IPS DF 4.7 (cell line): ENCODE measurements around the gene LRRC75B.

ENCODE experiments used
- DNase-seq: peaks from one replicate; pipeline ENCODE4 v3.0.0-alpha.2; 2013; ENCODE audit warnings: low spot score; ENCODE audit errors: extremely low read depth

The LRRC75B gene

DNA sequence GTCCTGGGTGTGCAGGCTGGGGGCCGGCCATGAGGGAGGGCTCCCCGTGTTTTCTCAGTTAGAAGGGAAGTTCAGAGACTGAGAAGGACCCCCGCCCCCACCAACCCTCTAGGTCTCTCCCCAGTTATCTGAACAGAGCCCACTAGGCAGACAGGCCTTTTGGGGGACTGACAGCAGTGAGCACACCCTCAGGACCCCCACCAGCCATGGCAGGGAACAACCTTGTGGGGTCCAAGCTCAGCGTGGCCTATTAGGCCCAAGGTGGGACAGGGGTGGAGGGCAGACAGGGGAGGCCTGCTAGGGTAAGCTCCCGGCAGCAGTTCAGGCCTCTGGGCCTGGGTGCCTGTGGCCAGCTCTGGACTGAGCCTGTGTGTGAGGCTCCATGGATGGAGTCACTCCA, 5.6 kb downstream of the LRRC75B start:
- DNase-seq = no peak

DNA sequence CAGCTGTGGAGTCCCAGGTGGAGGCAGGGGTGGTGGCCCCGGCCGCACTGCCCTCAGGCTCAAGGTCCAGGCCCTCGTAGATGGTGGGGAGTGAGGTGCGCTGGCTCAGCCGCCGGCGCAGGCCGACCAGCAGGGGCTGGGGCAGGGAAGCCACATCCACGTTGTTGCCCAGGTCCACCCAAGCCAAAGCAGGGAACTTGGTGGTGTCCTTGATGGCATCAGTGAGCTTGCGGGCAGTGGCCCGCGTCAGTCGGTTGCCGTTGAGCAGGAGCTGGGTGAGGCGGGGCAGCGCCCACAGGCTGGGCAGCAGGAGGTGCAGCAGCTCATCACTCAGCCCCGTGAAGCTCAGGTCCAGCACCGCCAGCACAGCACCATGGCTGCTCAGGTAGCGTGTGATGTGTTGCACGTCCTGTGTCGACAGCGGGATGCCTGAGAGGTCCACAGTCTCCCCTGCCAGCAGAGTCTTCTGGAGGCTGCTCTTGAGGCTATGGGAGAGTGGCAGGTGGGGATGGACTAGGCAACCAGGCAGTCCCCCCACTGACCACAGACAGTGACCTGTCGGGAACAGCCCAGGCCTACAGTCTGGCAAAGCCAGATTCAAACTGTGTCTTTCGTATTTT, 6.8 kb downstream of the LRRC75B start:
- DNase-seq = no peak

GRCh38 chr22:24585461-24585860, 7.4 kb downstream of the LRRC75B start:
- no peak for DNase-seq

- DNase-seq = no peak
Measured at GRCh38 chr22:24584871-24585411, 7.9 kb downstream of the LRRC75B start.

DNA sequence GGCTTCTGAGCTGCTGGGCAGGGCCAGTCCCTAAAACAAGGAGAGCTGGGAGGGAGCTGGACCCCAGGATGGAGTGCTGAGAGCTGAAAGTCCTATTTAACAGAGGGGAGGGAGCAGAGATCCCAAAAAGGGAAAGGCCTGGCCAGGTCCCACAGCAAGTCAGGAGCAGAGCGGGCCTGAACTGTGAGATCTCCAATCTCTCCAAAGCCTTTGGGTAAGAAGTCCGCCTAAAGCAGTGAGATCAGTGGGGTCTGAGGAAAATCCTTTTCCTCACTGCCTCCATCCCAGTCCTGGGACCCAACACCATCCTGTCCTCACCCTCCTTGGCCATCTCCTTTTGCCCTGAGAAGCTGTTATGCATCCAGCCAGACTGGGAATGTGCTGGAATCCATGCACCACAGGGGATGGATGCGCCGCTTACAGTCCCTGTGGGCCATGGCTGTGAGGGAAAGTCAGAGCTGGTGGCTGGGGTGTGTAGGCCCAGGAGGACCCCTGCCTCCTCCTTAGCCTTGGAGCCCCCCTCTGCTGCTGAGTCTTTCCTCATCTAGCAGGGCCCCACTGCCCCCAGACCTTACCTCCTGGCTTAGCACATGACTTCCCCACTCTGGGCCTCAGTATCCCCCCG, 8.6 kb downstream of the LRRC75B start:
- no peak for DNase-seq

DNA sequence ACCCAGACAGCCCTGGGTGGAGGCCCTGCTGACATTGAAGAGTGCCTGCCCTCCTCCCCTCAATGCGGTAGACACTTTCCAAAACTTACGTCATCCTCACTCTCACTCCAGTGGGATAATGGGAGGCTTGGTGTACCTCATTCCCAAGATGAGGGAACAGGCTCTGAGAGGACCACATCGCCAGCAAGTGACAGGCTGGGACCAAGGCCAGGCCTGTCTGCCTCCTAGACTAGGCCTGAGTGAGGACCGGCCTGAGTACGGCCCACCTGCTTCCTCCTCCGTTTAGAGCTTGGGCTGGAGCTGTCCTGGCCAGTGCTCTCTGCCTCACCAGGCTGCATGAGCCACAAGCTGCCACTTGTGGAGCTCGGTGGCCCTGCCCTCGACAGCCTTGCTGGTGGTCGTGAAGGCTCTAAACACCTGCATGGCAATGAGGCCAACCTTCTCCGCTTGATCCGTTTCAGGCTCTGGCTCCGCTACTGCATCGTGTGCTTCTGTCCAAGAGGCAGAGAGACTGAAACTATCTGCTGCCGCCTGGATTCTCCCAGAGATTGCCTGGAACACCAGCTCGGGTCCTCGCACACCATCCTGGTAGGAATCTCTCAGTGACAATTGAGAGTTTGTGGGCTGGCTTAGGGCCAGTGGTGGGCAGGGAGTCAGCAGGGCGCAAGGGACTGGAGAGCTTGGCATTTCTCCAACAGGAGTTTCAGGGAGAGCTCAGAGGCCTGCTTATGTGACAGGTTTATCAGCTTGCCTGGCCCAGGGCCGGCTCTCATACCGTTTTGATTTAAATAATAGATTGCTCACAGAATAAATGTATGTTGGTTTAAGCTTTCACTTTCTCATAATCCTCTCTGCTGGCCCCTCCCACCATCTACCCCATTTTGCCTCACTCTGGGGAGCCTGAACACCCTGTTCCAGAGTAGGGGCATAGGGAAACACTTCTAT, 9.4 kb downstream of the LRRC75B start:
- DNase-seq = no peak

DNA sequence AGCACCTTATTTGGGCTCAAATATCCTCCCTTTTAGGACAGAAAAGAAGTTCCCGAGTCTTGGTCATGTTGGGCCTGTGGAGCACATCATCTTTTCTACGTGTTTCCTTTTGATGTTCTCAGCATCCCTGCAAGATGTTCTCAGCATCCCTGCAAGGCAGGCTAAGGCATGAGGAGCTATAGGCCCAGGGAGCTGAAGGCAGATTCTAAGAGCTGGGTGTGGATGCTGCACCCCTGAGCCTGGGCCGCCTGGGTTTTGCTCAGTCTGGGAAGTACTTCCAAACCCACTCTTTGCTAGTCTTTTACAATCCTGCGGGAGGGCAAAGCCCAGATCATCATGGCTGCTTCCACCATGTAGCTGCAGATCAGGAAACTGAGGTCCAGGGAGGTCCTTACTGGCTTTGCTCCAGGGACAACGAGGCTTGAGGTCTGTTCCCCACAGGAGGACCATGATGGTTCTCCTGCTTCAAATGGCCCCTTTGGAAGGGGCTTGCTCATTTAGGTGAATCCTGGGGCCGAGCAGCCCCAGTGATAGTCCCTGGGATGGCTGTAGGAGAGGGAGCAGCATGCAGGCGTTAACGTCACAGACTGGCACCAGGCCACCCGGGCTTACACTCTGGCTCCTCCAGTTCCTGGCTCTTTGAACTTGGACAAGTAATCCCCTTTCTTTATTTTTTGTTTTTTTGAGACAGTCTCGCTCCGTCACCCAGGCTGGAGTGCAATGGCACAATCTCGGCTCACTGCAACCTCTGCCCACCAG, 10.6 kb downstream of the LRRC75B start:
- DNase-seq = no peak

GRCh38 chr22:24580276-24580675, 12.6 kb downstream of the LRRC75B start:
- no peak for DNase-seq

- DNase-seq = no peak
Measured at GRCh38 chr22:24579258-24579601, 13.6 kb downstream of the LRRC75B start.

- no peak for DNase-seq
Measured at GRCh38 chr22:24578355-24579257, 14.3 kb downstream of the LRRC75B start.

DNA sequence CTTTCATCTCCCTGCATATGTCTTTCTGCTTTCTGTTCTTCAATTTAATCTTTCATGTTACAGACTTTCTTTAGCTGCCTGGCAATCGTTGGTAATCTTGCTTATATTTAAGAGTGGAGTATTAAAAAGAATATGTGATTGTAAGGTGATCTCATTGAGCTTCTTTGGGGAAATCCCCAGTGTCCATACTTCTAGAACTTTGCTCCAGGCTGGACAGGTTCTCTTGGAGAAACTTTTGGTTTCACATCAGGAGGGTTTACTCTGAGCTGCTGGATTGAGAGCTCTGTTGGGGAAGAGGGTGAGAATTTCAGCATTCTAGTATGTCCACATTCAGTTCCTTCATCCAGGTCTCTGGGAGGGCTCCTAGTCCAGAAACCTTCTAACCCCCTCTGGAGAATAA, 16.1 kb downstream of the LRRC75B start:
- DNase-seq = no peak

DNA sequence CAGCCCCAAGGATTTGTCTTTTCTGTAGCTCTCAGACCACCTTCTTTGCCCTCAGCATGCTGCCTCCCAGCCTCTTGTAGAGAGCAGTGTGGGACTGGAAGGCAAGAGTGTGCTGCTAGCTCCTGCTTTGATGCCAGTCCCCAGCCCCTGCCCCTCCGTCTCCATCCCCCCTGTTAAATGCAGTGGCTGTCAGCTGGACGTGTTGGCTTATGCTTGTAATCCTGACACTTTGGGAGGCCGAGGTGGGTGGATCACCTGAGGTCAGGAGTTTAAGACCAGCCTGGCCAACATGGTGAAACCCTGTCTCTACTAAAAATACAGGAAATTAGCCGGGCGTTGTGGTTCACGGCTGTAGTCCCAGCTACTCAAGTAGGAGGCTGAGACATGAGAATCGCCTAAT, 21.6 kb downstream of the LRRC75B start:
- no peak for DNase-seq

GRCh38 chr22:24567668-24568067, 25.2 kb downstream of the LRRC75B start:
- DNase-seq = no peak

DNA sequence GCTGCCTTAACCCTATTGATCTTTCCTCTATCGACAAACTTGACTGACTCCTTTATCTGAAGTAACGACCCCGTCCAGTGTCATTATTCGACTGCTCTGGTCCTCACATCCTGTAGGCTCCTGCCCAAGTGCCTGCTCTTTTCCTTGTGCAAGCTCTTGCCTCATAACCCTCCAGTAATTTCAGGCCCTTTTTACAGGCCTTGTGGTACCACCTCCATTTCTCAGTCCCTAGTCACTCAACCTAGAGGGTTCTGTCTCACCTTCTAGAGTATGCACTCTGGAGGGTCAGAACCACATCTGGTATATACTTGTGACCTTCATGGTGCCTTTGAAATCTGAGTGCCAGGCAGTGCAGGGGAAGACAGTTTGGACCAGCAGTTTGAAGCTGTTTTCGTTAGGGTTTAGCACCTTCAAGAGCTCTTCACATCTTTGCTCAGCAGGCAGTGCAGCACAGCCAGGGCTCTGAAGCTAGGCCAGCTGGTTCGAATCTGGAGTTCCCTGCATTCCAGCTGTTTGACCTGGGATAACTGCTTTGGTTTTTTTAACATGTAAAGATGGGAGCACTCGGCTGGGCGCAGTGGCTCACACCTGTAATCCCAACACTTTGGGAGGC, 25.9 kb downstream of the LRRC75B start:
- DNase-seq = no peak

DNA sequence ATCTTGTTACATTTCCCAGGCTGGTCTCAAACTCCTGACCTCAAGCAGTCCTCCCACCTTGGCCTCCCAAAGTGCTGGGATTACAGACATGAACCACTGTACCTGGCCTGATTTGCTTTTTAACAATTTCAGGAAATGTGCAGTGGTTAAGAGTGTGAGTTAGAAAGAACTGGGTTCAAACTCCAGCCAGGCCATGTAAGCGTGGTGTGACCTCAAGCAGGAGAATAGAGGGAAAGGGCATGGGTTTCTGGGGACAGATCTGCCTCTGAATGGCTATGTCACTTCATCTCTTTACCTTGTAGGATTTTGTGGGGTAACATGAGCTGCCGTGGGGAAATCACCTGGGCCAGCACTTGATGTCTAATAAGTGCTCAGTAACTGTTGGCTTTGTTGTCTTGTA, 27.8 kb downstream of the LRRC75B start:
- no peak for DNase-seq

GRCh38 chr22:24564376-24565058, 28.4 kb downstream of the LRRC75B start:
- no peak for DNase-seq

DNA sequence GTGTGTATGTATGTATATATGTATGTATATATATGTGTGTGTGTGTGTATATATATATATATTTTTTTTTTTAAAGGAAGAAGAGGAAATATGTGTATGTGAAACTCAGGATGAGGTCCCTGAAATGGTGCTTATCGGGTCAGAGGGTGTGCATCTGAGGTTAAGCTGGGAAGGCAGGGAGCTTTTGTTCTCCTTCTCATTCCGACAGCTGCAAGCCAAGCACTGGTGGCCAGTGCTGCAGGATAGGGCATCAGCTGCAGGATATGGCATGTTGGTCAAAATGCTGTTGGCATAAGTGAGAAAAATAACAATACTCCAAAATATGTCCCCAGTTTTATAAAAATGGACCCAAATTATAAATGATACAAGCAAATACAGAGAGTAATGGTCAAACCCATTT, 29.6 kb downstream of the LRRC75B start:
- DNase-seq = no peak

- no peak for DNase-seq
Measured at GRCh38 chr22:24559471-24559870, 33.4 kb downstream of the LRRC75B start.
